Measurements from ENCODE around the gene BTNL3. TPM values are rescaled to one million over a fixed set of nuclear protein-coding genes. Genes with fewer than 3 reads are reported as not detected.

BTNL3 gene
- total RNA-seq, 1 experiment from 2014 or later = not detected

GRCh38 chr5:180974612-180975315 is 13.9 kb upstream of the BTNL3 start:
- CTCF ChIA-PET = no interaction called here
- Histone ChIP-seq H3K27me3 (replicated peaks; ENCODE audit: insufficient read depth, low read depth, low read length, poor library complexity) (peaks cover 26% of the 10 kb centered on the region), H3K36me3 (ENCODE audit: insufficient read depth, low read length, poor library complexity, severe bottlenecking) (no peaks in the 10 kb centered on the region), H3K4me3 (ENCODE audit: low read depth, low read length, poor library complexity, severe bottlenecking) (no peak overlapping the region), H3K4me1 (ENCODE audit: insufficient read depth, low read length, poor library complexity, severe bottlenecking) (no peaks in the 10 kb centered on the region), H3K9me3 (ENCODE audit: low read depth, low read length, poor library complexity, severe bottlenecking) (peaks cover 6% of the 10 kb centered on the region), H3K27ac (ENCODE audit: low read depth, low read length, poor library complexity, severe bottlenecking) (no peak overlapping the region)
- intact Hi-C loops (cut with micrococcal nuclease; ENCODE audit: unreplicated experiment) = no loop called here
- DNase-seq (ENCODE audit: low spot score) = no peak
- BruUV-seq (replicated peaks) = no TSS peak
- TF ChIP-seq CTCF (conservative IDR thresholded peaks at IDR 0.05; ENCODE audit: low read depth, low read length) (no peak), EZH2 (IDR thresholded peaks at IDR 0.05; ENCODE audit: borderline replicate concordance, low read depth, low read length, poor library complexity, severe bottlenecking) (no peak)
- POLR2A ChIA-PET (ENCODE audit: low non-redundant PET) = interaction anchor here (0.6 kb wide), 1 partner anchor 103 kb away, joined by 4 read pairs; no protein-coding TSS in a partner anchor

GRCh38 chr5:180975338-180975737 is 13.3 kb upstream of the BTNL3 start:
- Histone ChIP-seq H3K36me3 (ENCODE audit: insufficient read depth, low read length, poor library complexity, severe bottlenecking) (no peaks in the 10 kb centered on the region), H3K27me3 (replicated peaks; ENCODE audit: insufficient read depth, low read depth, low read length, poor library complexity) (peaks cover 32% of the 10 kb centered on the region), H3K4me1 (ENCODE audit: insufficient read depth, low read length, poor library complexity, severe bottlenecking) (no peaks in the 10 kb centered on the region), H3K27ac (ENCODE audit: low read depth, low read length, poor library complexity, severe bottlenecking) (no peak overlapping the region), H3K9me3 (ENCODE audit: low read depth, low read length, poor library complexity, severe bottlenecking) (peaks cover 6% of the 10 kb centered on the region), H3K4me3 (ENCODE audit: low read depth, low read length, poor library complexity, severe bottlenecking) (no peak overlapping the region)
- TF ChIP-seq EZH2 (IDR thresholded peaks at IDR 0.05; ENCODE audit: borderline replicate concordance, low read depth, low read length, poor library complexity, severe bottlenecking) (no peak), CTCF (conservative IDR thresholded peaks at IDR 0.05; ENCODE audit: low read depth, low read length) (no peak)
- no TSS peak for BruUV-seq (replicated peaks)
- ChIA-PET POLR2A (ENCODE audit: low non-redundant PET) (no interaction called here), CTCF (no interaction called here)
- intact Hi-C loops (cut with micrococcal nuclease; ENCODE audit: unreplicated experiment) = no loop called here
- DNase-seq (ENCODE audit: low spot score) = no peak

DNA sequence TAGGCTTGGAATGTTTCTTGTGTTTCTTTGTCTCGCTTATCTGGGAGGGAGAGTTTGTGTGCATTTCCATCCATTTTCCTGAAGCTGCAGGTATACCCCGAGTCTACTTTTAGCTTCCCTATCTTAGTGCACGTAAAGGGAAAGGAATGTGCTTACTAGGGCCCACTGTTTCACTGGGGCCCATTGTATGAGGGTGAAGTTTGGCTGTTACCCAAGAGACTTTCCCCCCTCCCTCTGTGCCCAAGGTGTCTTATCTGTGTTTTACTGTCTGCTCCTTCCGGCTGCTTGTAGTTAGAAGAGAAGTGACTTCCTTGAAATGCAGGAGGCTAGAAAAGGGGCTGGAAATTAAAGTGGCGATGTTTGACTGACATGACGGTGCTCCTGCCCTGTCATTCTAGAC is 12.1 kb upstream of the BTNL3 start:
- H3K4me3 ChIP-seq (ENCODE audit: low read depth, low read length, poor library complexity, severe bottlenecking) = no peak overlapping the region
- BruUV-seq (replicated peaks) = no TSS peak
- H3K27me3 ChIP-seq (replicated peaks; ENCODE audit: insufficient read depth, low read depth, low read length, poor library complexity) = peaks cover 32% of the 10 kb centered on the region
- no peak for DNase-seq (ENCODE audit: low spot score)
- intact Hi-C loops (cut with micrococcal nuclease; ENCODE audit: unreplicated experiment) = no loop called here
- POLR2A ChIA-PET (ENCODE audit: low non-redundant PET) = no interaction called here
- no peaks in the 10 kb centered on the region for H3K36me3 ChIP-seq (ENCODE audit: insufficient read depth, low read length, poor library complexity, severe bottlenecking)
- CTCF ChIA-PET = no interaction called here
- H3K9me3 ChIP-seq (ENCODE audit: low read depth, low read length, poor library complexity, severe bottlenecking) = peaks cover 6% of the 10 kb centered on the region
- no peak for TF ChIP-seq CTCF (conservative IDR thresholded peaks at IDR 0.05; ENCODE audit: low read depth, low read length)
- TF ChIP-seq EZH2 (IDR thresholded peaks at IDR 0.05; ENCODE audit: borderline replicate concordance, low read depth, low read length, poor library complexity, severe bottlenecking) = no peak
- no peak overlapping the region for H3K27ac ChIP-seq (ENCODE audit: low read depth, low read length, poor library complexity, severe bottlenecking)
- no peaks in the 10 kb centered on the region for H3K4me1 ChIP-seq (ENCODE audit: insufficient read depth, low read length, poor library complexity, severe bottlenecking)

Data from A673 (cell line).